ENCODE results near the gene ZNF117. TPM values are rescaled to one million over a fixed set of nuclear protein-coding genes. Genes with fewer than 3 reads are reported as not detected.
"Not testable (repeated sequence)": the region's sequence is repeated elsewhere in the genome, so short reads cannot be mapped to it uniquely, and the experiment has no call there.

ZNF117 gene
- total RNA-seq (2014; rRNA removed; shearing (Covaris generic)) (16.3 and 20.0 TPM in 2 replicates), polyA plus RNA-seq (2016; fragmentation: Nextera tagmentation; extraction: Ambion mirVana) (3.7 and 4.8 TPM in 2 replicates)
- long read RNA-seq, partial matches to known transcripts, result 0 of 3 reads
- long read RNA-seq, other reads (novel, unspliced or antisense), result 3 of 3 reads

DNA sequence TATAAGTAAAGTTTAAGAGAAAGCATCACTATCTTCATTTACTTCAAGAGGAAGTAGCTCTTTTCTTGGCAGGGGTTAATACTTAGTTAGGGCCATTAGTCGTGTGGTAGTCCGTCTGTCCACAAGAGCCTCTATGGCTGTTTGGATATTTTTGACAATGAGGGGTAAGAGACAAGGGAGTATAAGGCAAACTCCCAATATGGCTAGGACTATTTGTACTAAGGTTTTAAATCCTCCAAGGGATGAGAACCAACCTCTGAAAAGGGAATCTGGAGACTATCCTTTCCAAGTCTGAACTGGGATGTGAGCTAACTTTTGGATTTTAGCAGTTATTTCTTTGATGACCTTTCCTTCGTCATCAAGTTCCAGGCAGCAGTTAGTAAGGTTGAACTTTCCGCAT, at the start of gene ZNF117:
TSS of gene ZNF117 (minus strand) at position 101 of the 400 bp plus-strand sequence.
- H3F3A ChIP-seq (replicated peaks; ENCODE audit: low read depth), result no peaks in the 10 kb centered on the region
- H2AFZ ChIP-seq, result no peak within 1 kb of the TSS
- peaks cover 97% of the 10 kb centered on the region for H3K36me3 Mint-ChIP-seq (ENCODE audit: low read depth)
- H3K27ac Mint-ChIP-seq, result no peak within 1 kb of the TSS
- H3K4me3 Mint-ChIP-seq, result no peak within 1 kb of the TSS
- TF ChIP-seq ZNF331 (CRISPR knock-in tag; IDR thresholded peaks at IDR 0.05; ENCODE audit: low read depth) (no peak), NANOG (IDR thresholded peaks at IDR 0.05; ENCODE audit: borderline replicate concordance) (no peak), CREB1 (CRISPR knock-in tag; IDR thresholded peaks at IDR 0.05; ENCODE audit: low read depth) (no peak)
- H3K4me3 ChIP-seq, result no peak within 1 kb of the TSS
- no peaks in the 10 kb centered on the region for H3K79me2 ChIP-seq (replicated peaks; ENCODE audit: insufficient read depth)
- H3K27me3 ChIP-seq (ENCODE audit: insufficient read depth), result no peaks in the 10 kb centered on the region
- peaks cover 2% of the 10 kb centered on the region for H3K27me3 Mint-ChIP-seq (ENCODE audit: insufficient read depth, low read depth, poor library complexity)
- H4K20me1 ChIP-seq (replicated peaks; ENCODE audit: insufficient read depth), result no peaks in the 10 kb centered on the region
- no peak for DNase-seq (ENCODE audit: low spot score)
- H3K4me1 ChIP-seq (ENCODE audit: insufficient read depth), result no peaks in the 10 kb centered on the region
- peaks cover under 1% of the 10 kb centered on the region; the same call in 1 of the 2 replicates for H3K9me2 ChIP-seq (ENCODE audit: insufficient read depth)
- no peaks in the 10 kb centered on the region for H3K4me1 Mint-ChIP-seq
- peaks cover 10% of the 10 kb centered on the region for H3K36me3 ChIP-seq (ENCODE audit: insufficient read depth)
- H3K9me3 Mint-ChIP-seq, result peaks cover 91% of the 10 kb centered on the region
- no peak within 1 kb of the TSS for H3K27ac ChIP-seq (ENCODE audit: low read depth)
- no peak for ATAC-seq
- H3K4me2 ChIP-seq, result no peak within 1 kb of the TSS

DNA sequence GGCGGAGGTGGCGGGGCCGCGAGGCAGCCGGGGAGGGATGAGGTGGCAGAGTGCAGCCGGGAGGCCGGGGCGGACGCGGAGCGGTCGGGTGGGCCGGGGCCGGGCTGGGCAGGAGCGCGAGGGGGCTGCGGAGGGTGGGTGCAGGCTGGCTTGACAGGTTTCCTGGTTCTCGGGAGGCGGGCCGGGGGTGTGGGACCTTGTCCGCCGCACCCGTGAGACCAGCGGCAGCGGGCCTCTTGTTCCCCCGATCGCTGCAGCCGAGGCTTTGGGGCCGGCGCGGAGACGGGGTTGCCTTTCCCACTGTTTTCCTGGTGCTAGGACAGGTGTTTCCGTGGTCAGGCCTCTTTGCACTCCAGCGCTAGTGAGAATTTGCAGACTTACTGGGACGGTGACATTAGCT, 47.9 kb upstream of the ZNF117 start:
- H3K4me3 ChIP-seq, result peak overlapping the region; percentile 70
- peak overlapping the region; percentile 45 for H3K27ac Mint-ChIP-seq
- not testable (repeated sequence) for H3K9me2 ChIP-seq (ENCODE audit: insufficient read depth); H2AFZ ChIP-seq; H3K27me3 Mint-ChIP-seq (ENCODE audit: insufficient read depth, low read depth, poor library complexity); H4K20me1 ChIP-seq (replicated peaks; ENCODE audit: insufficient read depth); H3K9me3 Mint-ChIP-seq; H3K4me1 ChIP-seq (ENCODE audit: insufficient read depth); H3K27me3 ChIP-seq (ENCODE audit: insufficient read depth); H3K36me3 Mint-ChIP-seq (ENCODE audit: low read depth); H3F3A ChIP-seq (replicated peaks; ENCODE audit: low read depth); H3K36me3 ChIP-seq (ENCODE audit: insufficient read depth)
- H3K4me2 ChIP-seq, result peak overlapping the region; percentile 89
- peaks cover 30% of the 10 kb centered on the region for H3K79me2 ChIP-seq (replicated peaks; ENCODE audit: insufficient read depth)
- peak overlapping the region; percentile 72; the same call in 1 of the 2 replicates for H3K27ac ChIP-seq (ENCODE audit: low read depth)
- peak; percentile 59 for DNase-seq (ENCODE audit: low spot score)
- ATAC-seq, result peak; percentile 43
- peak overlapping the region; percentile 85 for H3K4me3 Mint-ChIP-seq
- H3K4me1 Mint-ChIP-seq, result peaks cover 15% of the 10 kb centered on the region; the same call in 2 of the 3 replicates

DNA sequence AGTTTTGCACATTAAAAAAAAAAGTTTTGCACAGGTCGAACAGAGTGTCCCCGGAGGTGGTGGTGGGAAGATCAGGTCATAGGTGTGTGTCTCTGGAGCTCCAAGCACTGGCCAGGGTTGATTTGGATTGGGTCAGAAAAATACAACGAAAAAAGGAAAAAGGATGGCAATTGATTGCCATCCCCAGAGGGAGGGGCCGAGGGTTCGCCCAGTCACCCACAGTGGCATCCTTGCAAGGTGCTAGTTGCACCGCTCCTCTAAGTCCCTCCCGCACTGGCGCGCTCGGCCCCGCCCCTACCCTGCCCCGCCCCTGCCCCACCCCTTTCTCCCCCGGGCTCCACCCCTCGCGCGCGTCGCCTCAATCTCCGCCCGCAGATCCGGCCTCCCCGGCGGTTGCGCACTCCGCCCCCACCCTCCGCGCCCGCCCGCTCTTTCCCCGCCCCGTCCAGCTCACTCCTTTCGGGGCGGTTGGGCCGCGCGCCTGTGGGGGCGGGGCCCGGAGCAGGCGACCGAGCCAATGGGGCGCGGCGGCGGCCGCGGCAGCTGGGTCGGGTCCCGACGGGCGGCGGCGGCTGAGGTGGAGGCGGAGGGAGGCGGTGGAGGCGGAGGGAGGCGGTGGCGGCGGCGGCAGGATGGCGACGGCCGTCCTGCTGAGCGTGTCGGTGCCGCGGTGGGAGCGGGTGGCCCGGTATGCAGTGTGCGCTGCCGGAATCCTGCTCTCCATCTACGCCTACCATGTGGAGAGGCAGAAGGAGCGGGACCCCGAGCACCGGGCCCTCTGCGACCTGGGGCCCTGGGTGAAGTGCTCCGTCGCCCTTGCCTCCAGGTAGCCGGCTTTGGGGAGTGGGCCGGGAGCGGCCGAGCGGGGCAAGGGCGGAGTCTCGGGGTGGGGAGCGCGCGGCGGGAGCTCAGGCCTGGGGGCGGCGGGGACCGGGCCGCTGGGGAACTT, 47.2 kb upstream of the ZNF117 start:
- TF ChIP-seq, protein P1, sequence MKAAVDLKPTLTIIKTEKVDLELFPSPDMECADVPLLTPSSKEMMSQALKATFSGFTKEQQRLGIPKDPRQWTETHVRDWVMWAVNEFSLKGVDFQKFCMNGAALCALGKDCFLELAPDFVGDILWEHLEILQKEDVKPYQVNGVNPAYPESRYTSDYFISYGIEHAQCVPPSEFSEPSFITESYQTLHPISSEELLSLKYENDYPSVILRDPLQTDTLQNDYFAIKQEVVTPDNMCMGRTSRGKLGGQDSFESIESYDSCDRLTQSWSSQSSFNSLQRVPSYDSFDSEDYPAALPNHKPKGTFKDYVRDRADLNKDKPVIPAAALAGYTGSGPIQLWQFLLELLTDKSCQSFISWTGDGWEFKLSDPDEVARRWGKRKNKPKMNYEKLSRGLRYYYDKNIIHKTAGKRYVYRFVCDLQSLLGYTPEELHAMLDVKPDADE (IDR thresholded peaks at IDR 0.05), result no peak
- TF ChIP-seq, protein P2, sequence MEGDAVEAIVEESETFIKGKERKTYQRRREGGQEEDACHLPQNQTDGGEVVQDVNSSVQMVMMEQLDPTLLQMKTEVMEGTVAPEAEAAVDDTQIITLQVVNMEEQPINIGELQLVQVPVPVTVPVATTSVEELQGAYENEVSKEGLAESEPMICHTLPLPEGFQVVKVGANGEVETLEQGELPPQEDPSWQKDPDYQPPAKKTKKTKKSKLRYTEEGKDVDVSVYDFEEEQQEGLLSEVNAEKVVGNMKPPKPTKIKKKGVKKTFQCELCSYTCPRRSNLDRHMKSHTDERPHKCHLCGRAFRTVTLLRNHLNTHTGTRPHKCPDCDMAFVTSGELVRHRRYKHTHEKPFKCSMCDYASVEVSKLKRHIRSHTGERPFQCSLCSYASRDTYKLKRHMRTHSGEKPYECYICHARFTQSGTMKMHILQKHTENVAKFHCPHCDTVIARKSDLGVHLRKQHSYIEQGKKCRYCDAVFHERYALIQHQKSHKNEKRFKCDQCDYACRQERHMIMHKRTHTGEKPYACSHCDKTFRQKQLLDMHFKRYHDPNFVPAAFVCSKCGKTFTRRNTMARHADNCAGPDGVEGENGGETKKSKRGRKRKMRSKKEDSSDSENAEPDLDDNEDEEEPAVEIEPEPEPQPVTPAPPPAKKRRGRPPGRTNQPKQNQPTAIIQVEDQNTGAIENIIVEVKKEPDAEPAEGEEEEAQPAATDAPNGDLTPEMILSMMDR (conservative IDR thresholded peaks at IDR 0.05; ENCODE audit: low read depth in 2 of 2), result peak in 1 of 2 experiments; percentile 39; a peak in 1 of 4 replicates
- TF ChIP-seq POLR2AphosphoS5 (IDR thresholded peaks at IDR 0.05; ENCODE audit: low read depth), result peak; percentile 62
- peaks cover 5% of the 10 kb centered on the region; the same call in 1 of the 2 replicates for H4K20me1 ChIP-seq (replicated peaks; ENCODE audit: insufficient read depth)
- Mint-ChIP-seq H3K27ac (peak overlapping the region; percentile 76; the same call in 1 of the 2 replicates), H3K4me1 (peaks cover 15% of the 10 kb centered on the region; the same call in 2 of the 3 replicates), H3K4me3 (peak overlapping the region; percentile 73), H3K9me3 (peaks cover 14% of the 10 kb centered on the region), H3K36me3 (ENCODE audit: low read depth) (no peaks in the 10 kb centered on the region), H3K27me3 (ENCODE audit: insufficient read depth, low read depth, poor library complexity) (peaks cover 7% of the 10 kb centered on the region)
- peak; percentile 93 for DNase-seq (ENCODE audit: low spot score)
- H3K36me3 ChIP-seq (ENCODE audit: insufficient read depth), result no peaks in the 10 kb centered on the region
- H3K4me3 ChIP-seq, result peak overlapping the region; percentile 70
- H3K4me1 ChIP-seq (ENCODE audit: insufficient read depth), result peaks cover 10% of the 10 kb centered on the region
- no peaks in the 10 kb centered on the region for H3K27me3 ChIP-seq (ENCODE audit: insufficient read depth)
- no peaks in the 10 kb centered on the region for H3K9me2 ChIP-seq (ENCODE audit: insufficient read depth)
- 0 out of 2 replicates have a peak overlapping the region, but pooled peaks have one; percentile 57 for H3K4me2 ChIP-seq
- peaks cover 30% of the 10 kb centered on the region for H3K79me2 ChIP-seq (replicated peaks; ENCODE audit: insufficient read depth)
- ATAC-seq, result peak; percentile 84
- H2AFZ ChIP-seq, result no peak overlapping the region
- H3F3A ChIP-seq (replicated peaks; ENCODE audit: low read depth), result no peaks in the 10 kb centered on the region
- no peak overlapping the region; the same call in 1 of the 2 replicates for H3K27ac ChIP-seq (ENCODE audit: low read depth)

DNA sequence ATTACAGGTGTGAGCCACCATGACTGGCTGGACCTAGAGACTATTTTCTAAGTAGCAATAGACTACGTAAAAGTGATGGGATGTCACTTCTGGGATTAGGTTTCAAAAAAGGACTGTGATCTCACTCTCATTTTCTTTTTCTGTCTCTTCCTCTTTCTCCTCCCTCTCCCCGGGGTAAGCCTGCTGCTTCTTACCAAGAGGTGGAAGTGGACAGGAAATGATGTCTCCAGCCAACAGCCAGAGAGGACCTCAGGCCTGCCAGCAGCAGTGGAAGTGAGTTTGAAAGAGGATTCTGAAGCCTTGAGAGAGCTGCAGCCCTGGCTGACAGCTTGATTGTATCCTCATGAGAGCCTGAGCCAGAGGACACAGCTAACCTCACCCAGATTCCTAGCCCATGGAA, 45.7 kb upstream of the ZNF117 start:
- H3K79me2 ChIP-seq (replicated peaks; ENCODE audit: insufficient read depth), result peaks cover 22% of the 10 kb centered on the region
- H3K9me3 Mint-ChIP-seq, result peaks cover 19% of the 10 kb centered on the region
- not testable (repeated sequence) for H3K4me3 ChIP-seq; H3F3A ChIP-seq (replicated peaks; ENCODE audit: low read depth); H3K4me2 ChIP-seq; H3K36me3 ChIP-seq (ENCODE audit: insufficient read depth); H3K27ac ChIP-seq (ENCODE audit: low read depth); H3K4me3 Mint-ChIP-seq; H3K27ac Mint-ChIP-seq; ATAC-seq; H4K20me1 ChIP-seq (replicated peaks; ENCODE audit: insufficient read depth); H3K27me3 Mint-ChIP-seq (ENCODE audit: insufficient read depth, low read depth, poor library complexity); DNase-seq (ENCODE audit: low spot score); H3K27me3 ChIP-seq (ENCODE audit: insufficient read depth); H3K9me2 ChIP-seq (ENCODE audit: insufficient read depth); H2AFZ ChIP-seq; H3K36me3 Mint-ChIP-seq (ENCODE audit: low read depth); H3K4me1 ChIP-seq (ENCODE audit: insufficient read depth)
- H3K4me1 Mint-ChIP-seq, result peaks cover 12% of the 10 kb centered on the region; the same call in 2 of the 3 replicates

All from GM23338 (cell line).